Cerebellar cortex (tissue), 1 donor: ENCODE results near the gene EIF4E3.

Source experiments
- DNase-seq: peaks from one replicate; pipeline ENCODE4 v3.0.0-alpha.2; 2015; ENCODE audit warnings: low spot score

EIF4E3 gene

GRCh38 chr3:71689291-71689690 is 35.9 kb downstream of the EIF4E3 start:
- DNase-seq = no peak

- DNase-seq = no peak
Observed at GRCh38 chr3:71688121-71688520, 37.1 kb downstream of the EIF4E3 start.

DNA sequence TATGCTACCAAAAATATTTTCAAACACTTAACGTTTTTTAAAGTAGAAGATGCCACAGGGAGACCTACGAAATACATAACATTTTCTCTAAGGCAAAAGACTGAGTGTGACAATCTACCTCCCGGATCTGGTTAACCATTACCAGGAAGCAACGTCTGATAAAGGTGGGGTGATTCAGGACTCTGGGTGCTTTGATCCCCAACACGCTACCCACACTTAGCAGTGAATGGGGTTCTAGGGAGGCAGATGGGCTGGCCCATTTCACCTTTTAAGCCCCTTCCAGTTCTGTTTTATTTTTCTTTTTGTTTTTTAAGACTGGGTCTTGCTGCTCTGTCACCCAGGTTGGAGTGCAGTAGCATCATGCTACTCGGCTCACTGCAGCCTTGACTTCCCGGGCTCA is 39.5 kb downstream of the EIF4E3 start:
- DNase-seq = no peak

DNA sequence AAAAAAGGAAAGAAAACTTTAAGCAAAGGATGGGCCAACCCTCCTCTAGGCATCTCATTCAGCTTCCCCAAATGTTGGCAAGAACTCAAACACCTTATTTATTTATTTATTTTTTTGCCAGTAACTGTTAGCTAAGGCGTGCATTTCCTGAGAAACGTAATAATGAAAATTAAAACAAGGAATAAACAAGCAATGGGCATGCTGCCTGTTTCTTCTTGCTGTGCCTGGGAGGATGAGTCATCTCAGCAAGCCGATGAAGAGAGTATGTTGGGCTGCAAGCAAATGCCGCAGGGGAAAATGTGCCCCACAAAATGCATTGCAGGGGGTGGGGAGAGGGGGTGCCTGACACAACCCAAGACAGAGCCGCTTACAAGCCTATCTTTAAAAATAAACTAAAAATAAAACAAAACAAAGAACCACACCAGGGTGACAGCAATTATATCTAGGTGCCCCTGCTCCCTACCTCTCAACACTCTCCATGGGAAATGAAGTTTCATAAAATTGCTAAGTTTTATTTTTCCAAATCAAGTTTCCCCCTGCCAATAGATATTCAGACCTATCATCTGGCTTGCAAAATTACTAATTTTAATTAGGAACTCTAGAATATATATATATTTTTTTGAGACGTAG is 40.3 kb downstream of the EIF4E3 start:
- DNase-seq = peak; percentile 9

DNA sequence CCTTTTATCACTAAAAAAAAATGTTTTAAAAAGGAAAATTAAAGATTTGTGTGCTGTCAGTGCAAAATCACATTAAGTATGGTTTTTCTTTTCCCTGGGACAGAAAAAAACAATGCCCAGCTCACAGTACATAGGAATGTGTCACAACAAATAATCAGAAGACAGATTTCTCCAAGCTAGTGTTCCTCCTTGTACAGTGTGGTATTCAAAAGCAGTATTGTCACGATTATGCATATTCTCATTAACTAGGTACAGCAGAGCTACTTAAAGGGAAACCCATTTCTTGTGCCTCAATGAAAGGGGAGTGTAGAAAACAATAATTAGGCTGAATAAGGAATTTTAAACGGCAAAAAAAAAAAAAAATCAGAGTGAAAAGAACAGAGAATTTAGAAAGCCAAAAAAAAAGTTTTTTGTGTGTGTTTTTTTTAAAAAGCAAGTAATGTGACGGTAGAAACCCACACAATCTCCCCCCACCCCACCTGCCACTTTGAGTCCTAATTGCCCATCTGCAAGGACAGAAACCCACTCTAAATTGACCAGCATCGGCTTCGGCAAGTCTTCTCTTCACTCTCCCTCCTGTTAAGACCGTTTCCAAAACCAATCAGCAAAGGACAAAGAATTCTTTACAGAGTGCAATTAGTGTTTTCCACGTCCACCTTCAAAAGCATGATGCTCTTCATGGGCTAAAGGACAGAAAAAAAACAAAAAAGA is 41.0 kb downstream of the EIF4E3 start:
- no peak for DNase-seq

DNA sequence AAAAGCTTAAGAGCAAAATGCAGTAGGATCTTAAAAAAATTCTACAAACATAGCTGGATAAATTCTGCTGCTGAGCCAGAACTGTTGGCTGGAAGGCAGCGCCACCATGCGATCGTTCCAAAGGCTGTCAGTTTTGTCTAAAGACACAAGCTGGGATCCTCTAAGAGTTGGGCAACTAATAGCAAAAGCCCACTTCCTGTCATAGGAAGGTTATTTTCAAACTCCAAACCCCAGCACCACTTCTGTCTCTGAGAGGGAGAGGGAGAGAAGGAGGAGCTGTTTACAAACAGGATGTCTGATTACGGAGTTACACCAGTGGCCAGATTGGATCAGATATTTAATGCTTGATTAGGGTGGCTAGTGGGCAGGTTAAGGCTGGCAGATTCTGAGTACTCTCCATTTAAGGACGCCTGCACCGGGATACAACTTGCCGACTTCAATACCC is 44.0 kb downstream of the EIF4E3 start:
- DNase-seq = peak; percentile 33

DNA sequence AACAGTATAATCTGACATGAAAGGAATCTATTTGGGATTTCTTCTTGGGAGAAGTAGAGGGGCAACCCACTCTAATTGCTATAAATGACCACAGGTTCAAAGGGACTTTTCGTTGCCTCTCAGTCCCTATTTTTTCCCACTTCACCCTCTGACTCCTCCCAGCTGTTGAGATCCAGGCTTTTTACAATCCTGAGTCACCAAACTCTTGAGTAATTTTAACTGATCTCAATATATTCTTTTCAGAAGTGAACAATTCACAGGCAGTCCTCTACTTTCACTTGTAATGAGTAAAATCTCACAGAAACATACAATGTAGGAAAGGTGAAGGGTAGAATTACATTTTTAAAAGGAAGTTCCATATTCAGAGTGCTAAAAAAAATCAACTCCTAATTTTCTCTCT is 44.6 kb downstream of the EIF4E3 start:
- no peak for DNase-seq

DNA sequence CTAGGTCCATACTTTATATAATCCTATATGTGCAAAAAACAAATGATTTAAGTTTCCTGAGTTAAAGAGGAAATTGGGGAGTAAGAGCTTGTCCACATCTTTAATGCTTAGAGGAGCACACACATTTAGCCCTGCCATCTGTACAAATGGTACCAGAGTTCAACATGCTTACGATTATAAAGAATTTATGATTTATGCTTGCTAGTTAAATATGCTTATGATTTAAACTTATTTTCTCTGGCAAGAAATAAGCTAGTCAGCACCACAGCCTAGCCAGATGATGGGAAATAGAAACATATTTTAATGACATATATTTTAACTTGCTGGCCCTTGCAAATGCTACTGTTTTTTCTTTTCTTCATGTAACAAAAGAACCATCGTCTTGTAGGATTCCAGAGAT is 48.3 kb downstream of the EIF4E3 start:
- DNase-seq = no peak

DNA sequence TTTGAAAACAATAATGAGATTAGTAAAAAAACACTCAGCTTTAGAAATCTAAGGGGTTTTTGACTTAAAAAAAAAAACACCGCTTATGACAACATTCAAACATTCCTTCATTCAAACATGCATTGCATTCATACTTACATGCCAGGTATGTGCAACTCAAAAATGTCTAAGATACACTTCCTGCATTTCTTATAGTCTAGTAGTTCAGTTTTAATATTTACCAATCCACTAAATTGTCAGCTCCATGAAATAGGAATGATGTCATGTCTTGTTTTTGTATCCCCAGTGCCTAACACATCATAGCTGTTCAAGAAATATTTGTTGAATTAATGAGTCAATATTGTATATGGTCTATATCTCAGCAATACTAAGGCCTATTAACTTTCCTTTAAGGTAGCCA is 51.7 kb downstream of the EIF4E3 start:
- no peak for DNase-seq

DNA sequence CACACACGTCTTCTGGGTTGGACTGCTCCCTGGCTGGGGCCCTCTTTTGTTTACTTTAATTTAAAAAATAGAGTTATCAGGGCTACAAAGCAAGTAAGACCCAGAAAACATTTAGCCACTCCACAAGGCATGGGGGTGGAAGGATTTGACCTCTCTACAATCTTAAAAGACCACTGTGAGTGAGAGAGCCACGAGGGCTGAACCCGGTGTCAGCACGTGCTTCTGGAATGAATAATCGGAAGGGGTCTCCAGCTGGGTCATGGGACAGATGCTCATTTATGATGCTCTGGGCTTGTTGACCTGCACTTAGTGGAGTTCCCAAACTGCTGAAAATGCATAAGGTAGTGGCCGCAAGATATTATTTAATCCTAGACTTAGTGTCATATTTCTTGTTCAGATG is 52.4 kb downstream of the EIF4E3 start:
- no peak for DNase-seq

GRCh38 chr3:71672340-71672739 is 52.9 kb downstream of the EIF4E3 start:
- no peak for DNase-seq

DNA sequence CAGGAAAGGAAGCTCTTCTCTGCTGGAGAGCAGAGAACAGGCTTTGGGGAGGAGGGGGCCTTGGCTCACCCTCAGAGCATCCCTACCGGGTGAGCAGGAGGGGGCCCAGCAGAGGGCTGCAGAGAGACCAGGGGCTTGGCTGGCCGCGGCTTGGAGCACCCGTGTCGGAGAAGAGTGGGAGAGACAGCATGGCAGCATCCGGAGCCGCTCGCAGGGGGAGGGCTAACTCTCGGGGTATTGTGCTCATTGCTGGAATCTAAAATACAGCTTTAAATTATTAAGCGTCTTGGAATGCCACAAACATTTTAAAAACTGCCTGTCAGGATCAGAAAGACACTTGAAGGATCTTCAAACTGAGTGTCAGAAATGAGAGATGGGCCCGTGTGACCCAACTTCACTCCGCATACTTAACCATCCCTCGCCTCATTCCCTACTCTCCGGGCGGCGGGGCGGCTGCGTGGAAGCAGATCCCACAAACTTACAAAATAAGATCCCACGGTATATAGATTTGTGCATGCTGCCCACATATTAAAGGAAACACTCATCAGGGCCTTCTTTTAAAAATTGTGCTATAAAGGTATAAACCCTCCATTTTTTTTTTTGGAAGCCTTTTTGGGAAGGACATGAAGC is 53.9 kb downstream of the EIF4E3 start:
- no peak for DNase-seq

DNA sequence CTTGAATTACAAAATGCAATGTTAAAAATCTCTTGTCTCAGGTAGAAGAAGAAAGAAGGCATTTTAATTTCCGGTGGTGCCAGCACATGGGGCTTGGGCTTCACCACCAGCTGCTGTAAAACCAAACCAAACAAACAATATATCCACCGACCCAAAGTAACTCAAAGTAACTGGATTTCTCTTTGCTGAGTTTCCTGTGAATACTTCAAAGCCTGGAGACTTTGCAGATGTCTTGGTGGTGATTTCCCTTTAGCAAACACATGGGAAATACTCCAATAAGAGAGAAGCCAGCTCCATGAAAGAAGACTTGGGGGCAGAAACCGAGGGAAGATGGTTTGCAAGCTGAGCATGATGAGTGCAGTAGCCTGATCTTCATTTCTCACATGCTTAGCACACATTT is 62.6 kb downstream of the EIF4E3 start:
- no peak for DNase-seq

GRCh38 chr3:71662056-71662455 is 63.1 kb downstream of the EIF4E3 start:
- no peak for DNase-seq

DNA sequence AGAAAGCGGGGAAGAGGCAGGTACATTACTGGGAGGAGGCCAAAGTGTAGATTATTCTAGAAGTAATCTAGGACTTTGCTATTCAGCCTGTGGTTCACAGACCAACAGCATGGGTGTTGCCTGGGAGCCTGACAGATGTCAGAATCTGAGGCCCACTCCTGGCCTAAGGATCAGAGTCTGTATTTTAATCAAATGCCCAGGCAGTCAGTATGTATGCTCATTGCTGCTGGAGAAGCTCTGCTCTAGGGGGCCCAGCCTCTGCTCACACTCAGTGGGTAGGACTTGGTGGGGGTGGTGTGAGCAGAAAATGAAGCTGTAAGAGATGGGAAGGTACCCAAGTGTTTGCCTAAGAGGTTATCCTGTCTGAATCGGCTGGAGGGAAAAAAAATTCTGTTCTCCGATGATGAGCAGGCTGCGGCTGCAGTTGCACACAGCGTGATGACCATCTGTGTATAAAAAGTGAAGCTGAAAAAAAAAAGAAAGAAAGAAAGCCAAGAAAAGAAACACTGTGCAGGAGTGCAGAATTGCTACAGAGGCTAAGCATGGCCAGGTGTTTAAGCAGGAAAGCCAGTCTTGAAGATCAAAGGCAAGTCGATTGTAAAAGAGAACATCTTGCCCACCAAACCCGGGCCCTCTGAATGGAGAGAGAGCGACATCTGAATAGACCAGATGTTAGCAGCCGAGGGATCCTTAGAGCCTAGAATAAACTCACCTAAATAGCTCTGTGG is 65.2 kb downstream of the EIF4E3 start:
- no peak for DNase-seq

DNA sequence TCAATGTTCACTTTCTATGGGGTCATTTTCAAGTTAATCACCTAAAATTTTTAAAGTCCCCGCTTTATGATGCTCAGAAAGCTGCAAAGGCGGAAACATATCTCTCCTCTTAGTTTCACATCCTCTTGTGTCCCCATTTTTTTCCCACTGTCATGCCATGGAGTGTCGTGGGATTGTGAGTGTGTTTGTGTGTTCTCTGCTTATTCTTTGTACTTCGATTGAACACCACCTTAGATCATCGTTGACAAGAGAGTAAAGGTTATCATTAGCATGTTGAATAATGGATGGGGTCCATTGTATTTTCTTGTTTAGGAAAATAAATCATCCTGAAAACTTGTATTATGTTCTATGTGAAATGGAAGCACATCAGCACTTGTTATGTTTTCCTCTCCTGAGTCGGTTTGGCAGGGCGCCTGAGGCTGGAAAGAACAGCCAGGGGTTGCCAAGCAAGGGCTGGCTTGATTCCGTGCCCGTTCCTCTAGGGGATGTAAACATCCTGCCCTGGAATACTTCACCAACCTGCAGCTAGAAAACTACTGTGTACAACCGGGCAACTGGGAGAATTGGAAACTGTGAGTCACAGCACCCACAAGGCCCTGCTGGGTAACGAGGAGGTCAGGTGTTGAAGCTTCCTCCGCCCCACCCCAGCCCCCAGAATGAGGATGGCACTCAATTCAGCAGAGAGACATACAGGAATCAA is 67.2 kb downstream of the EIF4E3 start:
- DNase-seq = no peak

DNA sequence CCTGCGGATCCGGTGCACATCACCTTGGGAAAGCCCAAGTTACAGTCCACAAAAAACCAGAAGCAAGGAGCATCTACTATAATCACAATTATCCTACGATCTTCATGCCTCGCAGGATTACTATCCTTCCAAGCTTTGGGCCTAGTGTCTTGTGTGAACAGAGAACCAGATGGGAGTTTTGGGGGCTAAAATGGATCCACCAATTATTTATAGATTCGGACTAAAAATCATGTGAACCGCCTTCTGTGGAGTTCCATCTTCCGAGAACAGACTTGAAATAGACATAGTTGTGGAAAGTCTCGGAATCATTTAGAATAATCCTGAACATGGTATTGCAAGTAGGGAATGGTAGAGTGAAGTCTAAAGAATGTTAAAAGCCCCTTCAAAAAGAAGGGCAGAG is 70.1 kb downstream of the EIF4E3 start:
- no peak for DNase-seq

- DNase-seq = no peak
Observed at GRCh38 chr3:71653414-71653807, 71.8 kb downstream of the EIF4E3 start.

- DNase-seq = peak; percentile 59
Observed at GRCh38 chr3:71652781-71653413, 72.3 kb downstream of the EIF4E3 start.

DNA sequence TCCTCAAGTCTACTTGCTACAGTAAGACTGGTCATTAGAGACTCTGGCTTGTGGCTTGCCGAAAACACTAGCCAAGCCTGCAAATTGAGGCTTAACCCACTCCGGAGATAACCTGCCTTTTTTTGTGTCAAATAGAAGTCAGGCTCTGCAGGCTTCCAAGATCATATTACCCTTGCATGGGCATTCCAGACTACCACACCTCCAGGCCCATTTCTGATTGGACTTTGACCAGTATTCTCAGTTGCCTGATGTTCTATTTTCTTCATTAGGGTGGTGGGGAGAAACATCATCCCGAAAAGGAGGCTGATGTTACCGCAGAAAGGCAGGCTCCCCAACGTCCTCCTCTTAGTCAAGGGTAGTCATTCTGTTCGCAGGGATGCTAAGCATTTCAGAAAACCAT is 73.6 kb downstream of the EIF4E3 start:
- DNase-seq = no peak

- no peak for DNase-seq
Observed at GRCh38 chr3:71650372-71650771, 74.8 kb downstream of the EIF4E3 start.

- DNase-seq = no peak
Observed at GRCh38 chr3:71649757-71650156, 75.4 kb downstream of the EIF4E3 start.
